ENCODE results near the gene SLC1A1. TPM values are rescaled to one million over a fixed set of nuclear protein-coding genes. Genes with fewer than 3 reads are reported as not detected.
"Not testable (repeated sequence)": the region's sequence is repeated elsewhere in the genome, so short reads cannot be mapped to it uniquely, and the experiment has no call there.

SLC1A1 gene
- total RNA-seq, 1 donor from 2014 or later = 52.7 TPM

- no peaks in the 10 kb centered on the region for H3K27me3 ChIP-seq
- H3K4me1 ChIP-seq = peaks cover 9% of the 10 kb centered on the region
- H3K4me3 ChIP-seq = no peak overlapping the region
- TF ChIP-seq CTCF (IDR thresholded peaks at IDR 0.05) = no peak
- ATAC-seq (no peak), DNase-seq (no peak)
- no peak overlapping the region for H3K27ac ChIP-seq
- no peaks in the 10 kb centered on the region for H3K36me3 ChIP-seq
- intact Hi-C loops (cut with DNase I) = no loop called here
- no peaks in the 10 kb centered on the region for H3K9me3 ChIP-seq
These were observed 106.1 kb downstream of the SLC1A1 start for GRCh38 chr9:4596165-4596922.

GRCh38 chr9:4600368-4600767, 110.1 kb downstream of the SLC1A1 start:
- TF ChIP-seq CTCF (IDR thresholded peaks at IDR 0.05) = no peak
- H3K27me3 ChIP-seq = no peaks in the 10 kb centered on the region
- intact Hi-C loops (cut with DNase I) = no loop called here

GRCh38 chr9:4603830-4604229, 113.6 kb downstream of the SLC1A1 start:
- intact Hi-C loops (cut with DNase I) = no loop called here
- no peak for DNase-seq

More at GRCh38 chr9:4600368-4600767, 110.1 kb downstream of the SLC1A1 start:
- H3K36me3 ChIP-seq = no peaks in the 10 kb centered on the region
- DNase-seq = no peak
- H3K4me1 ChIP-seq = peaks cover 5% of the 10 kb centered on the region
- H3K9me3 ChIP-seq = no peaks in the 10 kb centered on the region
- H3K4me3 ChIP-seq = no peak overlapping the region
- no peak for ATAC-seq
- H3K27ac ChIP-seq = no peak overlapping the region

GRCh38 chr9:4604678-4605095, 114.4 kb downstream of the SLC1A1 start:
- DNase-seq (no peak), ATAC-seq (peak; percentile 90)
- no peaks in the 10 kb centered on the region for H3K27me3 ChIP-seq
- intact Hi-C loops (cut with DNase I) = no loop called here
- TF ChIP-seq CTCF (IDR thresholded peaks at IDR 0.05) = peak; percentile 78
- no peaks in the 10 kb centered on the region for H3K9me3 ChIP-seq
- H3K4me3 ChIP-seq = no peak overlapping the region
- no peaks in the 10 kb centered on the region for H3K36me3 ChIP-seq
- no peak overlapping the region for H3K27ac ChIP-seq
- H3K4me1 ChIP-seq = no peaks in the 10 kb centered on the region

More at GRCh38 chr9:4603830-4604229, 113.6 kb downstream of the SLC1A1 start:
- ATAC-seq = no peak
- no peaks in the 10 kb centered on the region for H3K36me3 ChIP-seq
- H3K4me1 ChIP-seq = no peaks in the 10 kb centered on the region
- no peak overlapping the region for H3K27ac ChIP-seq
- no peaks in the 10 kb centered on the region for H3K27me3 ChIP-seq
- no peak overlapping the region for H3K4me3 ChIP-seq
- no peak for TF ChIP-seq CTCF (IDR thresholded peaks at IDR 0.05)
- H3K9me3 ChIP-seq = no peaks in the 10 kb centered on the region

GRCh38 chr9:4606033-4606432, 115.8 kb downstream of the SLC1A1 start:
- H3K4me1 ChIP-seq; intact Hi-C loops (cut with DNase I); H3K27me3 ChIP-seq; H3K9me3 ChIP-seq; H3K27ac ChIP-seq; H3K36me3 ChIP-seq; ATAC-seq; DNase-seq; H3K4me3 ChIP-seq: not testable (repeated sequence)

- Histone ChIP-seq H3K4me3 (no peak overlapping the region), H3K4me1 (no peaks in the 10 kb centered on the region), H3K27ac (no peak overlapping the region), H3K27me3 (no peaks in the 10 kb centered on the region), H3K36me3 (no peaks in the 10 kb centered on the region), H3K9me3 (no peaks in the 10 kb centered on the region)
- ATAC-seq (no peak), DNase-seq (no peak)
- no peak for TF ChIP-seq CTCF (IDR thresholded peaks at IDR 0.05)
- intact Hi-C loops (cut with DNase I) = no loop called here
These were observed 124.4 kb downstream of the SLC1A1 start for GRCh38 chr9:4614627-4615026.

Data from upper lobe of right lung (tissue), 1 donor.